Tibial nerve (tissue), 4 donors: ENCODE measurements around the gene NAGLU. TPM values are rescaled to one million over a fixed set of nuclear protein-coding genes. Genes with fewer than 3 reads are reported as not detected.

Experiments
- small RNA-seq: library from RNA; depleted of rRNA; stranded (forward); fragments of <200 nt; gene quantifications from one replicate; pipeline ENCODE3, GENCODE V24; 2016
- total RNA-seq, 4 donors: library from RNA; depleted of rRNA; stranded (reverse); fragments of >200 nt; gene quantifications; one replicate each; pipeline ENCODE4 v1.1.0, GENCODE V29; 2016

Gene NAGLU
- total RNA-seq, 4 donors from 2014 or later: 52.3 to 115 (median 67.3) TPM

Small RNAs within 50 kb of the gene (small RNA-seq; reads per million reads assigned to genes)
- not detected for gene MIR548AT

Other genes starting within 250 kb of the NAGLU start
- gene STAT5A, start 247.7 kb upstream of the NAGLU start, total RNA-seq: 100 to 1,000 TPM in 3 of 4 donors, 10 to 100 TPM in 1; 95.2 to 150 (median 127) TPM
- gene STAT3, start 147.8 kb upstream of the NAGLU start, total RNA-seq: 100 to 1,000 TPM; 133 to 322 (median 188) TPM
- gene CAVIN1, start 113.0 kb upstream of the NAGLU start, total RNA-seq: 100 to 1,000 TPM; 441 to 784 (median 706) TPM
- 100 to 1,000 TPM in 1 of 4 donors, 10 to 100 TPM in 3; 81.6 to 126 (median 96.6) TPM for gene ATP6V0A1, start 77.4 kb upstream of the NAGLU start, total RNA-seq
- gene HSD17B1, start 16.7 kb downstream of the NAGLU start, total RNA-seq: 1 to 10 TPM in 3 of 4 donors, under 1 TPM in 1; 0.78 to 4.4 (median 3.7) TPM
- gene COASY, start 25.9 kb downstream of the NAGLU start, total RNA-seq: 10 to 100 TPM; 22.9 to 33.9 (median 25.5) TPM
- 10 to 100 TPM; 31.8 to 44.4 (median 39.1) TPM for gene MLX, start 30.9 kb downstream of the NAGLU start, total RNA-seq
- gene PSMC3IP, start 41.5 kb downstream of the NAGLU start, total RNA-seq: 1 to 10 TPM; 4.9 to 9.0 (median 7.4) TPM
- gene RETREG3, start 73.1 kb downstream of the NAGLU start, total RNA-seq: 10 to 100 TPM; 43.1 to 61.8 (median 57.7) TPM
- 10 to 100 TPM; 15.3 to 45.6 (median 21.6) TPM for gene TUBG1, start 73.4 kb downstream of the NAGLU start, total RNA-seq
- gene TUBG2, start 123.0 kb downstream of the NAGLU start, total RNA-seq: 10 to 100 TPM; 48.2 to 92.4 (median 77.6) TPM
- gene PLEKHH3, start 140.8 kb downstream of the NAGLU start, total RNA-seq: 10 to 100 TPM; 32.4 to 57.7 (median 46.1) TPM
- 10 to 100 TPM in 1 of 4 donors, 1 to 10 TPM in 3; 3.7 to 11.1 (median 7.1) TPM for gene CCR10, start 145.6 kb downstream of the NAGLU start, total RNA-seq
- 10 to 100 TPM in 2 of 4 donors, 1 to 10 TPM in 2; 6.3 to 21.0 (median 12.6) TPM for gene CNTNAP1, start 146.3 kb downstream of the NAGLU start, total RNA-seq
- gene EZH1, start 208.8 kb downstream of the NAGLU start, total RNA-seq: 100 to 1,000 TPM in 2 of 4 donors, 10 to 100 TPM in 2; 73.8 to 128 (median 109) TPM
- gene RAMP2, start 225.0 kb downstream of the NAGLU start, total RNA-seq: 100 to 1,000 TPM in 1 of 4 donors, 10 to 100 TPM in 3; 32.6 to 113 (median 51.4) TPM
- gene VPS25, start 237.2 kb downstream of the NAGLU start, total RNA-seq: 10 to 100 TPM; 24.5 to 44.7 (median 38.2) TPM
- gene WNK4, start 244.4 kb downstream of the NAGLU start, total RNA-seq: 10 to 100 TPM in 2 of 4 donors, 1 to 10 TPM in 2; 3.6 to 15.6 (median 9.1) TPM